GM12878 (cell line): Measurements from ENCODE around the gene PPP2R5C. TPM values are rescaled to one million over a fixed set of nuclear protein-coding genes. Genes with fewer than 3 reads are reported as not detected.

Source experiments
- ATAC-seq: fragments of 200-7000 bp; cut with Tn5 transposase; 3 replicates; pipeline ENCODE4 v1.9.1; 2020; ENCODE audit warnings: mild to moderate bottlenecking, moderate library complexity
- BruUV-seq: library from RNA; stranded (reverse); fragments of 400-500 nt; replicated peaks from 2 replicates; lab custom pipeline; 2021; lab: Mats Ljungman, UMichigan
- CTCF ChIA-PET: fragments of 300-600 bp; sonication (Branson Sonifier 250); formaldehyde crosslinking; extraction: SDS; loops from one replicate; lab custom pipeline; 2021; ENCODE audit warnings: inconsistent platforms; lab: Yijun Ruan, JAX
- POLR2A ChIA-PET: fragments of 350-600 bp; formaldehyde crosslinking; extraction: SDS; loops from one replicate; lab custom pipeline; 2021; ENCODE audit warnings: inconsistent platforms; lab: Charles Lee
- RAD21 ChIA-PET: fragments of 300-600 bp; sonication (Branson Sonifier 250); formaldehyde crosslinking; loops from one replicate; lab custom pipeline; 2023; ENCODE audit warnings: antibody characterized with exemption; ENCODE audit not compliant: unreplicated experiment; lab: Charles Lee
- SMC1A ChIA-PET: fragments of 300-600 bp; sonication (Branson Sonifier 250); formaldehyde crosslinking; loops from one replicate; lab custom pipeline; 2023; ENCODE audit not compliant: unreplicated experiment, uncharacterized antibody; lab: Charles Lee
- DNase-seq: peaks from one replicate; pipeline ENCODE4 v3.0.0-alpha.2; 2011; ENCODE audit warnings: low read depth, low spot score
- FAIRE-seq: peaks from 3 replicates; lab custom pipeline; 2011; peaks lifted over from hg19 to GRCh38; lab: Jason Lieb, UNC
- H2AFZ ChIP-seq: 2 replicates; pipeline ENCODE4 v1.6.0; 2011; ENCODE audit warnings: low read depth, low read length, control low read depth; ENCODE audit not compliant: control insufficient read depth
- H3K27ac ChIP-seq: 2 replicates; pipeline ENCODE4 v1.5.1; 2011; ENCODE audit warnings: control low read depth; ENCODE audit not compliant: control insufficient read depth, insufficient read depth
- H3K27me3 ChIP-seq, 2 experiments: replicated peaks in 1 of 2; 2 replicates each; pipeline versions ENCODE4 v1.6.0 to v1.6.1; 2011; ENCODE audit warnings: low read length in 1 of 2; ENCODE audit not compliant: control insufficient read depth in 2 of 2, insufficient read depth in 2 of 2
- H3K36me3 ChIP-seq, 2 experiments: 2 replicates each; pipeline ENCODE4 v1.5.1; 2011; ENCODE audit warnings: low read length in 1 of 2; ENCODE audit not compliant: control insufficient read depth in 2 of 2, insufficient read depth in 2 of 2
- H3K4me1 ChIP-seq: 2 replicates; pipeline ENCODE4 v1.6.1; 2011; ENCODE audit warnings: mild to moderate bottlenecking, low read length, moderate library complexity, mixed read lengths; ENCODE audit not compliant: control insufficient read depth, insufficient read depth
- H3K4me2 ChIP-seq: 2 replicates; pipeline ENCODE4 v1.6.0; 2011; ENCODE audit warnings: control low read depth; ENCODE audit not compliant: control insufficient read depth, insufficient read depth
- H3K4me3 ChIP-seq: fragments of 200-600 bp; sonication (generic); 2 replicates; pipeline ENCODE4 v1.5.1; 2016
- H3K79me2 ChIP-seq: 2 replicates; pipeline ENCODE4 v1.6.0; 2011; ENCODE audit warnings: low read length; ENCODE audit not compliant: control insufficient read depth, insufficient read depth
- H3K9ac ChIP-seq: 2 replicates; pipeline ENCODE4 v1.8.0; 2011; ENCODE audit warnings: low read length, control low read depth, mixed read lengths; ENCODE audit not compliant: control insufficient read depth, insufficient read depth
- H3K9me3 ChIP-seq: replicated peaks from 3 replicates; pipeline ENCODE4 v1.5.1; 2011; ENCODE audit warnings: mild to moderate bottlenecking, low read length; ENCODE audit not compliant: control insufficient read depth, insufficient read depth
- H4K20me1 ChIP-seq: 2 replicates; pipeline ENCODE4 v1.6.0; 2011; ENCODE audit not compliant: control insufficient read depth, insufficient read depth
- EZH2 ChIP-seq: IDR thresholded peaks from 2 replicates; pipeline ENCODE4 v1.6.1; 2012; ENCODE audit warnings: low read depth, mild to moderate bottlenecking, control low read depth, inconsistent platforms, low read length, borderline replicate concordance; ENCODE audit not compliant: control insufficient read depth
- NFXL1 ChIP-seq: fragments of 450-650 bp; IDR thresholded peaks from 2 replicates; pipeline ENCODE4 v1.6.1; 2017; ENCODE audit warnings: antibody characterized with exemption, mild to moderate bottlenecking, borderline replicate concordance
- TCF12 ChIP-seq: IDR thresholded peaks from 2 replicates; pipeline ENCODE4 v1.6.1; 2011; ENCODE audit warnings: low read depth, mild to moderate bottlenecking, low read length
- WGBS: methylation state at CpG from one replicate; pipeline ENCODE4 v1.1.6; 2016; ENCODE audit warnings: low lambda C conversion rate; ENCODE audit not compliant: insufficient replicate concordance, insufficient coverage; ENCODE audit errors: missing lambda C conversion rate; 5-methylcytosine and 5-hydroxymethylcytosine counted together
- in situ Hi-C: fragments of 300-500 bp; cut with MboI; formaldehyde crosslinking; loops from 9 replicates; pipeline ENCODE4 v1.14.3; 2018; ENCODE audit warnings: mixed read lengths
- intact Hi-C: fragments of 100-400 bp; cut with micrococcal nuclease; formaldehyde crosslinking; loops from one replicate; pipeline ENCODE4 v1.14.2; 2022; ENCODE audit not compliant: unreplicated experiment
- polyA plus RNA-seq, 11 experiments: library from polyadenylated mRNA; depleted of rRNA in 4 of 11; unstranded in 6 of 11; stranded (reverse) in 5 of 11; fragments of >200 nt; fragmentation: Nextera tagmentation in 4 of 11; fragmentation: Illumina TruSeq in 1 of 11; extraction: Ambion mirVana in 4 of 11; extraction: Trizol in 1 of 11; gene quantifications; 1 replicate in 1 of 11; 2 replicates in 10 of 11; pipeline versions ENCODE4 v1.2.1 to v1.2.3, GENCODE V29; 2011 to 2016; ENCODE audit warnings: inconsistent platforms in 2 of 11, missing spikeins in 2 of 11, low read depth in 1 of 11
- total RNA-seq, 4 experiments: library from RNA; depleted of rRNA in 3 of 4; stranded (reverse); fragments of >200 nt in 3 of 4; fragmentation: Illumina TruSeq in 1 of 4; extraction: Trizol in 1 of 4; gene quantifications; 2 replicates each; pipeline versions ENCODE4 v1.2.1 to v1.2.3, GENCODE V29; 2013 to 2021
- TF ChIP-seq, protein P1 (sequence below): fragments of 450-650 bp; IDR thresholded peaks from 2 replicates; pipeline ENCODE4 v1.6.1; 2016; ENCODE audit warnings: mild to moderate bottlenecking
- TF ChIP-seq, protein P2 (sequence below): fragments of 450-650 bp; IDR thresholded peaks from 2 replicates; pipeline ENCODE4 v1.6.1; 2017; ENCODE audit warnings: low read depth, mild to moderate bottlenecking, moderate library complexity

PPP2R5C gene
- total and polyA plus RNA-seq, 10 of the 15 experiments (the other 5 are each of a cell fraction or from before 2014, with no cell fraction given), result 106 to 199 (median 144) TPM

DNA sequence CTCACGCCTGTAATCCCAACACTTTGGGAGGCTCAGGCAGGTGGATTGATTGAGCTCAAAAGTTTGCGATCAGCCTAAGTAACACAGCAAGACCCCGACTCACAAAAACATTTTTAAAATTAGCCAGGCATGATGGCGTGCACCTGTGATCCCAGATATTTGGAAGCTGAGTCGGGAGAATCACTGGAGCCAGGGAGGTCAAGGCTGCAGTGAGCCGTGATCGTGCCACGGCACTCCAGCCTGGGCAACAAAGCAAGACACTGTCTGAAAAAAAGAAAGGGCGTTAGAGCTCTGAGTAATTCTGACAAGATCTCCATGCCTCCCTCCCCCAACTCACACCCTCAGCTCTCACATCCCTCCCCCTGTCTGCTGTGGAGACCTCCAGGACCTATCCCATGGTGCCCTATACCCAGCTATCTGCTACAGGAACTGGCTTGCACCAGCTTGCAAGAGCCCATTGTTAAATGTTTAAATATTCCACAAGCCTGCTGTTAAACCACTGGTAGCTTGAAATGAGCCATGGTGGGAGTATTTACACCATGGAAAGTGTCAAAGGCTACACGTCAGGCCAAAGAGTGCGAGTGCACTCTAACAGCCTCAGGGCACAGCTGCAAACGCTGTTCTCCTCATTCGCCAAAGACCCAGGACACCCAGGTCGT lies 35.1 kb upstream of the PPP2R5C start:
- Histone ChIP-seq H3K4me2 (no peak overlapping the region), H3K36me3 (no peaks in the 10 kb centered on the region), H4K20me1 (no peaks in the 10 kb centered on the region), H3K9ac (no peak overlapping the region), H3K27ac (no peak overlapping the region), H3K4me1 (peaks cover 6% of the 10 kb centered on the region), H3K27me3 (no peaks in the 10 kb centered on the region; a peak in 1 of 4 replicates), H2AFZ (no peak overlapping the region), H3K9me3 (no peaks in the 10 kb centered on the region; the same call in 2 of the 3 replicates), H3K4me3 (no peak overlapping the region), H3K79me2 (no peaks in the 10 kb centered on the region)
- intact Hi-C loops, result no loop called here
- ChIA-PET SMC1A (interaction anchor here (1.3 kb wide), 1 partner anchor 19 kb away, joined by 4 read pairs; no protein-coding TSS in a partner anchor), CTCF (interaction anchor here (1.0 kb wide), 1 partner anchor 99 kb away, joined by 5 read pairs; no protein-coding TSS in a partner anchor), RAD21 (interaction anchor here (0.7 to 0.9 kb wide), 2 partner anchors 34 to 84 kb away, joined by 3 read pairs; no protein-coding TSS in a partner anchor), POLR2A (no interaction called here)
- in situ Hi-C loops, result no loop called here
- 57% methylated on average over 14 of the region's 14 CpGs for WGBS
- no TSS peak for BruUV-seq
- FAIRE-seq, result no peak
- no peak for DNase-seq
- no peak for ATAC-seq
- no peak for TF ChIP-seq NFXL1
- TF ChIP-seq, protein P1, sequence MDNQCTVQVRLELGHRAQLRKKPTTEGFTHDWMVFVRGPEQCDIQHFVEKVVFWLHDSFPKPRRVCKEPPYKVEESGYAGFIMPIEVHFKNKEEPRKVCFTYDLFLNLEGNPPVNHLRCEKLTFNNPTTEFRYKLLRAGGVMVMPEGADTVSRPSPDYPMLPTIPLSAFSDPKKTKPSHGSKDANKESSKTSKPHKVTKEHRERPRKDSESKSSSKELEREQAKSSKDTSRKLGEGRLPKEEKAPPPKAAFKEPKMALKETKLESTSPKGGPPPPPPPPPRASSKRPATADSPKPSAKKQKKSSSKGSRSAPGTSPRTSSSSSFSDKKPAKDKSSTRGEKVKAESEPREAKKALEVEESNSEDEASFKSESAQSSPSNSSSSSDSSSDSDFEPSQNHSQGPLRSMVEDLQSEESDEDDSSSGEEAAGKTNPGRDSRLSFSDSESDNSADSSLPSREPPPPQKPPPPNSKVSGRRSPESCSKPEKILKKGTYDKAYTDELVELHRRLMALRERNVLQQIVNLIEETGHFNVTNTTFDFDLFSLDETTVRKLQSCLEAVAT, result no peak
- no peak for TF ChIP-seq TCF12
- TF ChIP-seq, protein P2, sequence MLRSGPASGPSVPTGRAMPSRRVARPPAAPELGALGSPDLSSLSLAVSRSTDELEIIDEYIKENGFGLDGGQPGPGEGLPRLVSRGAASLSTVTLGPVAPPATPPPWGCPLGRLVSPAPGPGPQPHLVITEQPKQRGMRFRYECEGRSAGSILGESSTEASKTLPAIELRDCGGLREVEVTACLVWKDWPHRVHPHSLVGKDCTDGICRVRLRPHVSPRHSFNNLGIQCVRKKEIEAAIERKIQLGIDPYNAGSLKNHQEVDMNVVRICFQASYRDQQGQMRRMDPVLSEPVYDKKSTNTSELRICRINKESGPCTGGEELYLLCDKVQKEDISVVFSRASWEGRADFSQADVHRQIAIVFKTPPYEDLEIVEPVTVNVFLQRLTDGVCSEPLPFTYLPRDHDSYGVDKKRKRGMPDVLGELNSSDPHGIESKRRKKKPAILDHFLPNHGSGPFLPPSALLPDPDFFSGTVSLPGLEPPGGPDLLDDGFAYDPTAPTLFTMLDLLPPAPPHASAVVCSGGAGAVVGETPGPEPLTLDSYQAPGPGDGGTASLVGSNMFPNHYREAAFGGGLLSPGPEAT, result no peak
- TF ChIP-seq EZH2, result no peak
